Neural cell (in vitro differentiated cells): ENCODE results near the gene DPP10. TPM values are rescaled to one million over a fixed set of nuclear protein-coding genes. Genes with fewer than 3 reads are reported as not detected.
A peak's percentile ranks its signal among the peaks of the same experiment; 100 is the strongest.

Experiments used
- H2AFZ ChIP-seq: fragments of 200-600, 300-800 bp; sonication (generic), shearing (Covaris generic); 2 replicates; pipeline ENCODE4 v1.6.0; 2014; ENCODE audit warnings: low read depth, mild to moderate bottlenecking, antibody characterized with exemption, low read length, moderate library complexity
- H3F3A ChIP-seq: fragments of 200-600 bp; shearing (Covaris generic); 2 replicates; pipeline ENCODE4 v1.6.1; 2016; ENCODE audit warnings: mild to moderate bottlenecking, moderate library complexity, mixed read lengths, antibody characterized with exemption, low read length; ENCODE audit not compliant: insufficient read depth, poor library complexity, severe bottlenecking
- H3K27ac ChIP-seq: fragments of 200-600, 300-800 bp; sonication (generic), shearing (Covaris generic); 2 replicates; pipeline ENCODE4 v1.5.1; 2014; ENCODE audit warnings: mild to moderate bottlenecking, low read length, moderate library complexity
- H3K27me3 ChIP-seq: fragments of 300-800, 200-600 bp; sonication (generic), shearing (Covaris generic); 2 replicates; pipeline ENCODE4 v1.6.0; 2014; ENCODE audit warnings: mild to moderate bottlenecking, low read depth, low read length, moderate library complexity; ENCODE audit not compliant: insufficient read depth
- H3K36me3 ChIP-seq: fragments of 300-800, 200-600 bp; sonication (generic), shearing (Covaris generic); 2 replicates; pipeline ENCODE4 v1.5.1; 2014; ENCODE audit warnings: mild to moderate bottlenecking, antibody characterized with exemption, low read length, moderate library complexity; ENCODE audit not compliant: insufficient read depth
- H3K4me2 ChIP-seq: fragments of 300-800, 200-600 bp; sonication (generic), shearing (Covaris generic); 2 replicates; pipeline ENCODE4 v1.6.0; 2014; ENCODE audit warnings: mild to moderate bottlenecking, low read length
- H3K4me3 ChIP-seq: fragments of 300-800, 200-600 bp; sonication (generic), shearing (Covaris generic); 2 replicates; pipeline ENCODE4 v1.5.1; 2014; ENCODE audit warnings: mild to moderate bottlenecking, low read length, moderate library complexity
- H3K79me2 ChIP-seq: fragments of 200-600 bp; shearing (Covaris generic); replicated peaks from 2 replicates; pipeline ENCODE4 v1.6.0; 2014; ENCODE audit warnings: mild to moderate bottlenecking, low read length, moderate library complexity; ENCODE audit not compliant: insufficient read depth
- H3K9ac ChIP-seq: fragments of 300-800, 200-600 bp; sonication (generic), shearing (Covaris generic); 2 replicates; pipeline ENCODE4 v1.6.1; 2016; ENCODE audit warnings: mild to moderate bottlenecking, low read length, mixed read lengths
- H3K9me2 ChIP-seq: fragments of 200-600 bp; shearing (Covaris generic); 2 replicates; pipeline ENCODE4 v1.6.1; 2016; ENCODE audit warnings: mild to moderate bottlenecking, low read length, mixed read lengths; ENCODE audit not compliant: insufficient read depth
- H3K9me3 ChIP-seq: fragments of 200-600, 300-800 bp; sonication (generic), shearing (Covaris generic); 2 replicates; pipeline ENCODE4 v1.6.1; 2016; ENCODE audit warnings: mild to moderate bottlenecking, mixed run types, low read length, moderate library complexity, mixed read lengths
- H4K20me1 ChIP-seq: fragments of 200-600 bp; shearing (Covaris generic); 2 replicates; pipeline ENCODE4 v1.6.1; 2016; ENCODE audit warnings: mild to moderate bottlenecking, mixed run types; ENCODE audit not compliant: insufficient read depth
- CTCF ChIP-seq: fragments of 450-650 bp; IDR thresholded peaks from 2 replicates; pipeline ENCODE4 v1.5.1; 2014; ENCODE audit warnings: antibody characterized with exemption, mild to moderate bottlenecking, moderate library complexity; ENCODE audit not compliant: poor library complexity, severe bottlenecking
- EP300 ChIP-seq: fragments of 450-650 bp; conservative IDR thresholded peaks from 2 replicates; pipeline ENCODE4 v1.6.1; 2014; ENCODE audit warnings: antibody characterized with exemption, mild to moderate bottlenecking, moderate library complexity; ENCODE audit not compliant: poor library complexity, severe bottlenecking
- EZH2 ChIP-seq: fragments of 200-600, 300-800 bp; shearing (Covaris generic), sonication (generic); IDR thresholded peaks from 2 replicates; pipeline ENCODE4 v1.6.1; 2014; ENCODE audit warnings: antibody characterized with exemption, low read length, borderline replicate concordance, mild to moderate bottlenecking; ENCODE audit not compliant: insufficient read depth, poor library complexity, severe bottlenecking
- MXI1 ChIP-seq: fragments of 450-650 bp; conservative IDR thresholded peaks from 2 replicates; pipeline ENCODE4 v1.6.1; 2014; ENCODE audit warnings: antibody characterized with exemption, mild to moderate bottlenecking; ENCODE audit not compliant: poor library complexity, severe bottlenecking
- POLR2AphosphoS5 ChIP-seq: IDR thresholded peaks from 2 replicates; pipeline ENCODE4 v1.6.1; 2012
- RAD21 ChIP-seq: fragments of 450-650 bp; conservative IDR thresholded peaks from 2 replicates; pipeline ENCODE4 v1.6.1; 2014; ENCODE audit warnings: antibody characterized with exemption, mild to moderate bottlenecking, moderate library complexity
- REST ChIP-seq: IDR thresholded peaks from 2 replicates; pipeline ENCODE4 v1.6.1; 2012; ENCODE audit warnings: borderline replicate concordance
- SMC3 ChIP-seq: fragments of 450-650 bp; conservative IDR thresholded peaks from 2 replicates; pipeline ENCODE4 v1.6.1; 2014; ENCODE audit warnings: antibody characterized with exemption, mild to moderate bottlenecking, moderate library complexity; ENCODE audit not compliant: poor library complexity
- TAF1 ChIP-seq: IDR thresholded peaks from 2 replicates; pipeline ENCODE4 v1.6.1; 2012; ENCODE audit warnings: low read depth
- polyA plus RNA-seq: library from polyadenylated mRNA; depleted of rRNA; stranded (reverse); fragments of >200 nt; gene quantifications from 2 replicates; pipeline ENCODE4 v1.2.3, GENCODE V29; 2014

DPP10 gene
- polyA plus RNA-seq, 1 donor from 2014 or later = 13.9 TPM

- H3K9ac ChIP-seq = no peak overlapping the region
- TF ChIP-seq EZH2 (no peak), SMC3 (peak; percentile 79), CTCF (peak; percentile 69), RAD21 (peak; percentile 76)
- no peaks in the 10 kb centered on the region for H3K9me3 ChIP-seq
- H3F3A ChIP-seq = no peaks in the 10 kb centered on the region
- no peaks in the 10 kb centered on the region for H3K36me3 ChIP-seq
- H3K79me2 ChIP-seq = no peaks in the 10 kb centered on the region
- H3K4me3 ChIP-seq = no peak overlapping the region
- H3K4me2 ChIP-seq = no peak overlapping the region
- no peak overlapping the region for H2AFZ ChIP-seq
- no peaks in the 10 kb centered on the region for H3K9me2 ChIP-seq
- peaks cover 17% of the 10 kb centered on the region for H3K27me3 ChIP-seq
- no peaks in the 10 kb centered on the region for H4K20me1 ChIP-seq
- H3K27ac ChIP-seq = no peak overlapping the region
Observed at GRCh38 chr2:115165529-115166109, 723.2 kb downstream of the DPP10 start.

- H3F3A ChIP-seq = no peaks in the 10 kb centered on the region
- H2AFZ ChIP-seq = no peak overlapping the region
- H3K9me3 ChIP-seq = no peaks in the 10 kb centered on the region
- no peaks in the 10 kb centered on the region for H4K20me1 ChIP-seq
- H3K9me2 ChIP-seq = no peaks in the 10 kb centered on the region
- H3K27me3 ChIP-seq = peaks cover 1% of the 10 kb centered on the region
- no peak overlapping the region for H3K4me2 ChIP-seq
- no peak overlapping the region for H3K9ac ChIP-seq
- H3K36me3 ChIP-seq = no peaks in the 10 kb centered on the region
- no peaks in the 10 kb centered on the region for H3K79me2 ChIP-seq
- H3K4me3 ChIP-seq = no peak overlapping the region
- H3K27ac ChIP-seq = no peak overlapping the region
- no peak for TF ChIP-seq EP300
- TF ChIP-seq MXI1 = no peak
- TF ChIP-seq RAD21 = no peak
- no peak for TF ChIP-seq TAF1
- TF ChIP-seq SMC3 = no peak
- no peak for TF ChIP-seq REST
- no peak for TF ChIP-seq POLR2AphosphoS5
- TF ChIP-seq CTCF = no peak
- TF ChIP-seq EZH2 = no peak
Observed at GRCh38 chr2:115168457-115168856, 726.0 kb downstream of the DPP10 start.
